Mesothelial cell of epicardium (in vitro differentiated cells): ENCODE results near the gene PDXP. TPM values are rescaled to one million over a fixed set of nuclear protein-coding genes. Genes with fewer than 3 reads are reported as not detected.

Source experiments
- DNase-seq, 2 experiments: peaks; one replicate each; pipeline ENCODE4 v3.0.0; 2021; ENCODE audit warnings: low spot score in 2 of 2; ENCODE audit not compliant: unreplicated experiment in 2 of 2
- H3K27ac Mint-ChIP-seq: 2 replicates; pipeline ENCODE4 v1.8.0; 2021; ENCODE audit warnings: mixed read lengths
- H3K27me3 Mint-ChIP-seq: 2 replicates; pipeline ENCODE4 v1.8.0; 2021; ENCODE audit warnings: low read depth, mixed read lengths
- H3K36me3 Mint-ChIP-seq: 2 replicates; pipeline ENCODE4 v1.8.0; 2021; ENCODE audit warnings: mixed read lengths
- H3K4me1 Mint-ChIP-seq: 2 replicates; pipeline ENCODE4 v1.8.0; 2021; ENCODE audit warnings: mixed read lengths
- H3K4me3 Mint-ChIP-seq: 2 replicates; pipeline ENCODE4 v1.8.0; 2021; ENCODE audit warnings: mild to moderate bottlenecking, moderate library complexity, mixed read lengths
- H3K9me3 Mint-ChIP-seq: 2 replicates; pipeline ENCODE4 v1.8.0; 2021; ENCODE audit warnings: mixed read lengths
- total RNA-seq: library from RNA; stranded (reverse); gene quantifications from 3 replicates; pipeline ENCODE4 v1.2.1, GENCODE V29; 2021
- TF ChIP-seq, protein P1 (sequence below): fragments of 200-600 bp; sonication (generic); IDR thresholded peaks from one replicate; pipeline ENCODE4 v1.5.0; 2021; ENCODE audit warnings: antibody characterized with exemption; ENCODE audit not compliant: unreplicated experiment

The PDXP gene
- total RNA-seq, 1 donor from 2014 or later: 15.6 TPM

- H3K36me3 Mint-ChIP-seq: peaks cover 7% of the 10 kb centered on the region
- DNase-seq: no peak
- no peaks in the 10 kb centered on the region for H3K27me3 Mint-ChIP-seq
- peak overlapping the region; percentile 89 for H3K27ac Mint-ChIP-seq
- TF ChIP-seq, protein P1, sequence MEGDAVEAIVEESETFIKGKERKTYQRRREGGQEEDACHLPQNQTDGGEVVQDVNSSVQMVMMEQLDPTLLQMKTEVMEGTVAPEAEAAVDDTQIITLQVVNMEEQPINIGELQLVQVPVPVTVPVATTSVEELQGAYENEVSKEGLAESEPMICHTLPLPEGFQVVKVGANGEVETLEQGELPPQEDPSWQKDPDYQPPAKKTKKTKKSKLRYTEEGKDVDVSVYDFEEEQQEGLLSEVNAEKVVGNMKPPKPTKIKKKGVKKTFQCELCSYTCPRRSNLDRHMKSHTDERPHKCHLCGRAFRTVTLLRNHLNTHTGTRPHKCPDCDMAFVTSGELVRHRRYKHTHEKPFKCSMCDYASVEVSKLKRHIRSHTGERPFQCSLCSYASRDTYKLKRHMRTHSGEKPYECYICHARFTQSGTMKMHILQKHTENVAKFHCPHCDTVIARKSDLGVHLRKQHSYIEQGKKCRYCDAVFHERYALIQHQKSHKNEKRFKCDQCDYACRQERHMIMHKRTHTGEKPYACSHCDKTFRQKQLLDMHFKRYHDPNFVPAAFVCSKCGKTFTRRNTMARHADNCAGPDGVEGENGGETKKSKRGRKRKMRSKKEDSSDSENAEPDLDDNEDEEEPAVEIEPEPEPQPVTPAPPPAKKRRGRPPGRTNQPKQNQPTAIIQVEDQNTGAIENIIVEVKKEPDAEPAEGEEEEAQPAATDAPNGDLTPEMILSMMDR: no peak
- H3K9me3 Mint-ChIP-seq: no peaks in the 10 kb centered on the region
- peaks cover 41% of the 10 kb centered on the region for H3K4me1 Mint-ChIP-seq
- H3K4me3 Mint-ChIP-seq: no peak overlapping the region
Observed at GRCh38 chr22:37662039-37662438, 3.5 kb downstream of the PDXP start.

DNA sequence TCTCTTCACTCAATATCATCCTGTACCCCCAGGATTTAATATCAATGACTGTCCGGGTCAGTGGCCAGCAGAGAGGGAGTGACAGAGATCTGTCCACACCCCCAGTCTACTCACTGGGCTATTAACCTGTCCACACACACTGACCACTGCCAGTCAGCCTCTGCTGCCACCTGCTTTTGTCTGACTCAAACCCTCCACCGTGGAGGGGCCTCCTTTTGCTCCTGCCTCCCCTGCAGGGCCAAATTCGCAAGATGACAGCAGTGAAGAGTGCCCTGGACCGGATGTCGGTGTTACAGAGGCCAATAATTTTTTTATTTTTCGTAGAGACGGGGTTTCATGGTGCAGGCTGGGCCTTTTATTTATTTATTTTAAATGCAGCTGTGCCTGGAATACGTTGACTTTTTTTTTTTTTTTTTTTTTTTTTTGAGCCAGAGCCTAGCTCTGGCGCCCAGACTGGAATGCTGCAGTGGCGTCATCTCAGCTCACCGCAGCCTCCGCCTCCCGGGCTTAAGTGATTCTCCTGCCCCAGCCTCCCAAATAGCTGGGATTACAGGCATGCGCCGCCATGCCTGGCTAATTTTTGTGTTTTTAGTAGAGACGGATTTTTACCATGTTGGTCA, 5.1 kb downstream of the PDXP start:
- no peaks in the 10 kb centered on the region for H3K9me3 Mint-ChIP-seq
- no peaks in the 10 kb centered on the region for H3K27me3 Mint-ChIP-seq
- DNase-seq: no peak
- H3K4me1 Mint-ChIP-seq: peaks cover 31% of the 10 kb centered on the region
- no peak overlapping the region for H3K4me3 Mint-ChIP-seq
- TF ChIP-seq, protein P1: no peak
- peaks cover 7% of the 10 kb centered on the region for H3K36me3 Mint-ChIP-seq
- H3K27ac Mint-ChIP-seq: no peak overlapping the region

DNA sequence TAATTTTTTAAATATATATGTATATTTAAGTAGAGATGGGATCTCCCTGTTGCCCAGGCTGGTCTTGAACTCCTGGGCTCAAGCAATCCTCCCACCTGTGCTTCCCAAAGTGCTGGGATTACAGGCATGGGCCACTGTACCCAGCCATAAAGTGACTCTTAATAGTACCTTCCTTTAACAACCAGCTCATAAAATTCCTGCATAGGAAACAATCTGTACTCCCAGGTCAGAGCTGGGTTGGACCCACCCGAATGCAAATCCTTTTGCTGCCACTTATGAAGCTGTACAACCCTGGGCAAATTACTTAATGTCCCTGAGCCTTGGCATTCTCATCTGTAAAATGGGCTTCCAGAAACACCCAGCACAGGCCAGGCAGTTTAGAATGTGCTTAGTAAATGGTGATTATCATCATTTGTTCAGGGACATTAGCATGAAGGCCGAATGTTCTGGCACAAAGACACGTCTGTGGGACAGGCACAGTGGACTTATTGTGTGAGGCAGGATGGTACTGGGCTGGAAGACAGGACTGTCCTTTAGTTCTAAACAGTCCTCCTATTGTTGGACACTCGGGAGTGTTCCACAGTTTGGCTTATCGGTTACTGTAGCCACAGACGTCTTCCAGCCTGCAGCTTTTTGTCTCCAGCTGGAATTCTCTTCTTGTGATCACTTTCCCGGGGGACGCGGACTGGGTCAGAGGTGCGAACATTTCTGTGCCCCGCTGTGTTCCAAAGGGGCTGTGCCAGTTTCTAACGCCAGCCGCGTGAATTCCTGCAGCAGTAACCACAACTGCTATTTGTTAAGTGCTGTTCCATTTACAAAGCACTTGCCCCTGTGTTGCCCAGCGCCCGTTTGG, 6.0 kb downstream of the PDXP start:
- Mint-ChIP-seq H3K36me3 (peaks cover 7% of the 10 kb centered on the region), H3K27me3 (no peaks in the 10 kb centered on the region), H3K27ac (no peak overlapping the region), H3K4me1 (peaks cover 27% of the 10 kb centered on the region), H3K9me3 (no peaks in the 10 kb centered on the region), H3K4me3 (no peak overlapping the region)
- no peak for DNase-seq
- TF ChIP-seq, protein P1: no peak

- TF ChIP-seq, protein P1: no peak
- Mint-ChIP-seq H3K27me3 (no peaks in the 10 kb centered on the region), H3K27ac (no peak overlapping the region), H3K4me1 (peaks cover 17% of the 10 kb centered on the region), H3K4me3 (no peak overlapping the region), H3K36me3 (peaks cover 7% of the 10 kb centered on the region), H3K9me3 (no peaks in the 10 kb centered on the region)
- DNase-seq: no peak
Observed at GRCh38 chr22:37665487-37665886, 7.0 kb downstream of the PDXP start.

GRCh38 chr22:37669586-37669985, 11.1 kb downstream of the PDXP start:
- no peak for DNase-seq
- no peak overlapping the region for H3K27ac Mint-ChIP-seq
- no peaks in the 10 kb centered on the region for H3K9me3 Mint-ChIP-seq
- H3K4me1 Mint-ChIP-seq: peaks cover 2% of the 10 kb centered on the region
- H3K27me3 Mint-ChIP-seq: no peaks in the 10 kb centered on the region
- TF ChIP-seq, protein P1: no peak
- H3K36me3 Mint-ChIP-seq: peaks cover 7% of the 10 kb centered on the region
- H3K4me3 Mint-ChIP-seq: no peak overlapping the region
